C4-2B (cell line): ENCODE results near the gene OSBP2.

Source experiments
- ZFX ChIP-seq: fragments of 450-650 bp; IDR thresholded peaks from 2 replicates; pipeline ENCODE4 v1.6.1; 2017
- TF ChIP-seq, protein P1 (sequence below): fragments of 450-650 bp; conservative IDR thresholded peaks from 2 replicates; pipeline ENCODE4 v1.5.1; 2017; ENCODE audit warnings: mild to moderate bottlenecking

DNA sequence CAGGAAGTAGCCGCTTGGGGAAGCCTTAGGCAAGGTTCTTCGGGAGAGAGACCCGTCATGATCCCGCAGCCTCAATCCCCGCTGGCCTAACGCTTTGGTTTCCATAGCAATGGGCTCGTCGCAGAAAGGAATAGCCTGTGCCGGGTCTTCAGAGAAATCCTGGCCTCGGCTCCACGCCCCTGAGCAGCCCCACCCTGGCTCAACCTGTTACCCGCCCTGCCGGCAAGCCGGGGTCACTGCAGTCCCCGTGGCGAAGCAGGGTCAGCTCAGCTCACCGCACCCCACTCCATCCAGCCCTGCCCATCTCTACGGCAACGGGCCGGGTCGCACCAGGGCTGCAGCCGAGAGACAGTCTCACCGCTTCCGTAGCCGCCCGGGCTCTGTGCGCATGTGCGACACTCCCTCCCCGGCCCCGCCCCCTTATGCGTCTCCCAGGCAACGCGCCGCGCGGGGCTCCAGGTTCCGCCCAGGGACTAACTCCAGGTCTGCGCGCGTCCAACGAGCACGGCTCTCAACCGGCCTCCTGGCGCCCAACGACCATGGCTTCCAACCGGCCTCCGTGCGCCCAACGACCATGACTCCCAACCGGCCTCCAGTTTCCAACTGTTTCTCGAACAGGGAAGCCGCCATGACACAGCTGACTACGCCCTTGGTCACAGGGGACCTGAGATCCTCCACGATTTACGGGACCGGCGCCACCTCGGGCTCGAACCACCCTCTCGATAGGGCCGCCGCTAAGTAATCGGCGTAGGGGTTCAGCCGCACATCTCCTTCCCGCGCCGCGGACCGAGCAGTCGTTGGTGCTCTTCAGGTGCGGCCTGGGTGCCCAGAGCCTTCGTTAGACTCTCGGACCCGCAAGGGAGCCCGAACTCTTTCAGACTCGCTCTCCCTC is 26.9 kb upstream of the OSBP2 start, which contains the start of gene DUSP18:
- TF ChIP-seq, protein P1, sequence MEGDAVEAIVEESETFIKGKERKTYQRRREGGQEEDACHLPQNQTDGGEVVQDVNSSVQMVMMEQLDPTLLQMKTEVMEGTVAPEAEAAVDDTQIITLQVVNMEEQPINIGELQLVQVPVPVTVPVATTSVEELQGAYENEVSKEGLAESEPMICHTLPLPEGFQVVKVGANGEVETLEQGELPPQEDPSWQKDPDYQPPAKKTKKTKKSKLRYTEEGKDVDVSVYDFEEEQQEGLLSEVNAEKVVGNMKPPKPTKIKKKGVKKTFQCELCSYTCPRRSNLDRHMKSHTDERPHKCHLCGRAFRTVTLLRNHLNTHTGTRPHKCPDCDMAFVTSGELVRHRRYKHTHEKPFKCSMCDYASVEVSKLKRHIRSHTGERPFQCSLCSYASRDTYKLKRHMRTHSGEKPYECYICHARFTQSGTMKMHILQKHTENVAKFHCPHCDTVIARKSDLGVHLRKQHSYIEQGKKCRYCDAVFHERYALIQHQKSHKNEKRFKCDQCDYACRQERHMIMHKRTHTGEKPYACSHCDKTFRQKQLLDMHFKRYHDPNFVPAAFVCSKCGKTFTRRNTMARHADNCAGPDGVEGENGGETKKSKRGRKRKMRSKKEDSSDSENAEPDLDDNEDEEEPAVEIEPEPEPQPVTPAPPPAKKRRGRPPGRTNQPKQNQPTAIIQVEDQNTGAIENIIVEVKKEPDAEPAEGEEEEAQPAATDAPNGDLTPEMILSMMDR: no peak
- no peak for TF ChIP-seq ZFX
